HCT116 (cell line): ENCODE measurements around the gene SSR1. TPM values are rescaled to one million over a fixed set of nuclear protein-coding genes. Genes with fewer than 3 reads are reported as not detected.

Experiments
- ATAC-seq: fragments of 200-7000 bp; cut with Tn5 transposase; 2 replicates; pipeline ENCODE4 v1.9.1; 2020; ENCODE audit warnings: mild to moderate bottlenecking, moderate library complexity
- BruUV-seq: library from RNA; stranded (reverse); fragments of 400-500 nt; replicated peaks from 2 replicates; lab custom pipeline; 2021; lab: Mats Ljungman, UMichigan
- CTCF ChIA-PET: fragments of 300-600 bp; sonication (Branson Sonifier 250); formaldehyde crosslinking; loops from one replicate; lab custom pipeline; 2021; ENCODE audit warnings: antibody characterized with exemption; lab: Charles Lee
- POLR2A ChIA-PET: fragments of 300-600, 350-600 bp; sonication (Branson Sonifier 250); formaldehyde crosslinking; loops from one replicate; lab custom pipeline; 2021; ENCODE audit warnings: antibody characterized with exemption; lab: Charles Lee
- RAD21 ChIA-PET, 2 experiments: fragments of 300-600 bp; sonication (Branson Sonifier 250); formaldehyde crosslinking; loops; one replicate each; lab custom pipeline; 2023; ENCODE audit warnings: low total read pairs in 2 of 2; ENCODE audit not compliant: uncharacterized antibody in 2 of 2, unreplicated experiment in 2 of 2, low non-redundant PET in 1 of 2; lab: Charles Lee
- DNase-seq: peaks from one replicate; pipeline ENCODE4 v3.0.0-alpha.2; 2010; ENCODE audit warnings: low read depth, low spot score
- H2AFZ ChIP-seq: fragments of 200-600 bp; shearing (Covaris generic), sonication (generic); 2 replicates; pipeline ENCODE4 v1.6.1; 2017; ENCODE audit warnings: low read depth, mixed run types, mixed read lengths, antibody characterized with exemption, low read length; ENCODE audit not compliant: poor library complexity, severe bottlenecking
- H3K27ac ChIP-seq: 2 replicates; pipeline ENCODE4 v1.5.1; 2012; ENCODE audit warnings: low read depth, low read length
- H3K27me3 ChIP-seq: fragments of 200-600 bp; sonication (generic); 2 replicates; pipeline ENCODE4 v1.6.1; 2016; ENCODE audit warnings: mixed run types, low read length, mixed read lengths; ENCODE audit not compliant: insufficient read depth
- H3K36me3 ChIP-seq, 2 experiments: fragments of 200-500 bp in 1 of 2; fragments of 200-600 bp in 1 of 2; sonication (Bioruptor generic) in 1 of 2; sonication (generic) in 1 of 2; 2 replicates each; pipeline versions ENCODE4 v1.5.1 to v1.6.1; 2014 to 2016; ENCODE audit warnings: low read length in 2 of 2, inconsistent platforms in 1 of 2, mixed read lengths in 1 of 2, mixed run types in 1 of 2; ENCODE audit not compliant: insufficient read depth in 2 of 2, control insufficient read depth in 1 of 2
- H3K4me1 ChIP-seq, 2 experiments: fragments of 200-600 bp in 1 of 2; sonication (generic) in 1 of 2; 2 replicates each; pipeline versions ENCODE4 v1.5.1 to v1.6.1; 2012 to 2017; ENCODE audit warnings: low read length in 2 of 2, inconsistent platforms in 1 of 2, mild to moderate bottlenecking in 1 of 2, mixed read lengths in 1 of 2, mixed run types in 1 of 2, moderate library complexity in 1 of 2; ENCODE audit not compliant: insufficient read depth in 2 of 2, control insufficient read depth in 1 of 2
- H3K4me2 ChIP-seq: fragments of 200-600 bp; sonication (generic); 2 replicates; pipeline ENCODE4 v1.6.1; 2017; ENCODE audit warnings: mixed run types, low read length, mixed read lengths
- H3K4me3 ChIP-seq, 2 experiments: fragments of 200-600 bp in 1 of 2; sonication (generic) in 1 of 2; replicated peaks in 1 of 2; 2 replicates each; pipeline ENCODE4 v1.5.1; 2011 to 2016; ENCODE audit warnings: low read length in 2 of 2, control low read depth in 1 of 2, low read depth in 1 of 2, mild to moderate bottlenecking in 1 of 2, mixed read lengths in 1 of 2, mixed run types in 1 of 2
- H3K79me2 ChIP-seq: fragments of 200-600 bp; sonication (generic); 2 replicates; pipeline ENCODE4 v1.6.1; 2017; ENCODE audit warnings: mild to moderate bottlenecking, mixed run types, low read length, moderate library complexity, mixed read lengths; ENCODE audit not compliant: insufficient read depth
- H3K9ac ChIP-seq: fragments of 200-600 bp; sonication (generic); 2 replicates; pipeline ENCODE4 v1.6.1; 2016; ENCODE audit warnings: low read length, mixed read lengths
- H3K9me2 ChIP-seq: fragments of 200-600 bp; sonication (generic), shearing (Covaris generic); 2 replicates; pipeline ENCODE4 v1.6.1; 2017; ENCODE audit warnings: mixed run types, mild to moderate bottlenecking, moderate library complexity; ENCODE audit not compliant: insufficient read depth
- H3K9me3 ChIP-seq, 2 experiments: fragments of 200-500 bp in 1 of 2; fragments of 200-600 bp in 1 of 2; sonication (Bioruptor generic) in 1 of 2; sonication (generic) in 1 of 2; 2 replicates each; pipeline ENCODE4 v1.6.1; 2014 to 2017; ENCODE audit warnings: low read length in 2 of 2, mixed read lengths in 2 of 2, inconsistent platforms in 1 of 2, low read depth in 1 of 2, mild to moderate bottlenecking in 1 of 2, mixed run types in 1 of 2, moderate library complexity in 1 of 2; ENCODE audit not compliant: control insufficient read depth in 1 of 2, insufficient read depth in 1 of 2
- H4K20me1 ChIP-seq: fragments of 200-600 bp; sonication (generic), shearing (Covaris generic); 2 replicates; pipeline ENCODE4 v1.6.1; 2017; ENCODE audit warnings: mixed run types, mild to moderate bottlenecking, moderate library complexity; ENCODE audit not compliant: insufficient read depth
- ATF3 ChIP-seq: IDR thresholded peaks from 2 replicates; pipeline ENCODE4 v1.6.1; 2012
- CBX3 ChIP-seq: IDR thresholded peaks from 2 replicates; pipeline ENCODE4 v1.6.1; 2012; ENCODE audit warnings: low read depth
- CEBPB ChIP-seq: IDR thresholded peaks from 2 replicates; pipeline ENCODE4 v1.6.1; 2012; ENCODE audit warnings: low read depth
- EZH2 ChIP-seq: fragments of 200-600 bp; sonication (generic); IDR thresholded peaks from 2 replicates; pipeline ENCODE4 v1.6.1; 2017; ENCODE audit warnings: antibody characterized with exemption, mixed run types
- EZH2phosphoT487 ChIP-seq: fragments of 200-600 bp; IDR thresholded peaks from 2 replicates; pipeline ENCODE4 v1.6.1; 2018; ENCODE audit warnings: antibody characterized with exemption, borderline replicate concordance
- JUND ChIP-seq: IDR thresholded peaks from 2 replicates; pipeline ENCODE4 v1.6.1; 2012
- POLR2AphosphoS5 ChIP-seq: IDR thresholded peaks from 2 replicates; pipeline ENCODE4 v1.6.1; 2011; ENCODE audit warnings: mild to moderate bottlenecking, low read depth, low read length, moderate library complexity
- RAD21 ChIP-seq: IDR thresholded peaks from 2 replicates; pipeline ENCODE4 v1.6.1; 2012; ENCODE audit warnings: low read depth, mild to moderate bottlenecking
- REST ChIP-seq: IDR thresholded peaks from 2 replicates; pipeline ENCODE4 v1.6.1; 2012; ENCODE audit warnings: low read depth
- TCF7L2 ChIP-seq: IDR thresholded peaks from 2 replicates; pipeline ENCODE4 v1.7.0; 2011; ENCODE audit warnings: borderline replicate concordance, inconsistent platforms; ENCODE audit not compliant: insufficient read depth, insufficient read length; ENCODE audit errors: extremely low read depth
- ZFX ChIP-seq: fragments of 450-650 bp; IDR thresholded peaks from 2 replicates; pipeline ENCODE4 v1.6.1; 2017
- ZNF274 ChIP-seq: fragments of 200-500 bp; sonication (Bioruptor generic); IDR thresholded peaks from 2 replicates; pipeline ENCODE4 v1.6.1; 2014; ENCODE audit warnings: mild to moderate bottlenecking, low read depth, low read length, inconsistent platforms
- intact Hi-C: fragments of 100-400 bp; cut with micrococcal nuclease; formaldehyde crosslinking; loops from 2 replicates; pipeline ENCODE4 v1.10.0; 2022
- total RNA-seq: library from RNA; stranded (reverse); gene quantifications from one replicate; pipeline ENCODE4 v1.2.1, GENCODE V29; 2021; ENCODE audit not compliant: unreplicated experiment
- TF ChIP-seq, protein P1 (sequence below): IDR thresholded peaks from 2 replicates; pipeline ENCODE4 v1.6.1; 2011; ENCODE audit warnings: mild to moderate bottlenecking, low read length, moderate library complexity; ENCODE audit not compliant: insufficient replicate concordance; ENCODE audit errors: extremely low read depth

The SSR1 gene
- total RNA-seq, 1 experiment from 2014 or later = 127 TPM

DNA sequence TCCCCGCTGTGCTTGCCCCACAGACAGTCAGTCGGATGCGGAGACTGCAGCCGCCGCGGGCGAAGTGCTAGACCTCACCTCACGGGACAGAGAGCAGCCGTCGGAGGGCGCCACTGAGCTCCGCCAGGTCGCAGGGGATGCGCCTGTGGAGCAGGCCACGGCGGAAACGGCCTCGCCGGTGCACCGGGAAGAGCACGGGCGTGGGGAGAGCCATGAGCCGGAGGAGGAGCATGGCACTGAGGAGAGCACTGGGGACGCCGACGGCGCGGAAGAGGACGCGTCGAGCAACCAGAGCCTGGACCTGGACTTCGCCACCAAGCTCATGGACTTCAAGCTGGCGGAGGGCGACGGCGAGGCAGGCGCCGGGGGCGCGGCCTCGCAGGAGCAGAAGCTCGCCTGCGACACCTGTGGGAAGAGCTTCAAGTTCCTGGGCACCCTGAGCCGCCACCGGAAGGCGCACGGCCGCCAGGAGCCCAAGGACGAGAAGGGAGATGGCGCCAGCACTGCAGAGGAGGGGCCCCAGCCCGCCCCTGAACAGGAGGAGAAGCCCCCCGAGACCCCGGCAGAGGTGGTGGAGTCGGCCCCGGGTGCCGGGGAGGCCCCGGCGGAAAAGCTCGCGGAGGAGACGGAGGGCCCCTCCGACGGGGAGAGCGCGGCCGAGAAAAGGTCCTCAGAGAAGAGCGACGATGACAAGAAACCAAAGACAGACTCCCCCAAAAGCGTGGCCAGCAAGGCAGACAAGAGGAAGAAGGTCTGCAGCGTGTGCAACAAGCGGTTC, 66.4 kb downstream of the SSR1 start (continued):
- TF ChIP-seq ATF3 = no peak
- TF ChIP-seq EZH2phosphoT487 = no peak
- TF ChIP-seq ZFX = no peak
- TF ChIP-seq POLR2AphosphoS5 = no peak
- no peak for TF ChIP-seq ZNF274
- TF ChIP-seq EZH2 = no peak
- TF ChIP-seq RAD21 = no peak
- no peak for TF ChIP-seq TCF7L2
- TF ChIP-seq CBX3 = no peak

GRCh38 chr6:7245668-7246393, 67.2 kb downstream of the SSR1 start:
- peaks cover 0 to 15% of the 10 kb centered on the region in 2 experiments; a peak in 3 of 4 replicates for H3K36me3 ChIP-seq
- intact Hi-C loops = no loop called here

More at GRCh38 chr6:7245668-7246393, 67.2 kb downstream of the SSR1 start:
- ChIA-PET RAD21 (no interaction called here), CTCF (no interaction called here), POLR2A (no interaction called here)
- ATAC-seq (no peak), DNase-seq (no peak)
- no peaks in the 10 kb centered on the region for H3K27me3 ChIP-seq
- no peak overlapping the region for H3K27ac ChIP-seq
- no peaks in the 10 kb centered on the region for H4K20me1 ChIP-seq
- no peak overlapping the region for H3K4me2 ChIP-seq
- H3K9me3 ChIP-seq = no peaks in the 10 kb centered on the region
- H3K4me3 ChIP-seq = no peak overlapping the region
- no peaks in the 10 kb centered on the region for H3K9me2 ChIP-seq
- H3K9ac ChIP-seq = no peak overlapping the region
- no TSS peak for BruUV-seq
- peaks cover 7% of the 10 kb centered on the region; the same call in 1 of the 2 replicates for H3K79me2 ChIP-seq
- H3K4me1 ChIP-seq = peaks cover 23 to 26% of the 10 kb centered on the region in 2 experiments
- TF ChIP-seq JUND (no peak), CEBPB (no peak), POLR2AphosphoS5 (no peak), RAD21 (no peak), REST (no peak), ATF3 (no peak), ZFX (no peak)
- TF ChIP-seq, protein P1, sequence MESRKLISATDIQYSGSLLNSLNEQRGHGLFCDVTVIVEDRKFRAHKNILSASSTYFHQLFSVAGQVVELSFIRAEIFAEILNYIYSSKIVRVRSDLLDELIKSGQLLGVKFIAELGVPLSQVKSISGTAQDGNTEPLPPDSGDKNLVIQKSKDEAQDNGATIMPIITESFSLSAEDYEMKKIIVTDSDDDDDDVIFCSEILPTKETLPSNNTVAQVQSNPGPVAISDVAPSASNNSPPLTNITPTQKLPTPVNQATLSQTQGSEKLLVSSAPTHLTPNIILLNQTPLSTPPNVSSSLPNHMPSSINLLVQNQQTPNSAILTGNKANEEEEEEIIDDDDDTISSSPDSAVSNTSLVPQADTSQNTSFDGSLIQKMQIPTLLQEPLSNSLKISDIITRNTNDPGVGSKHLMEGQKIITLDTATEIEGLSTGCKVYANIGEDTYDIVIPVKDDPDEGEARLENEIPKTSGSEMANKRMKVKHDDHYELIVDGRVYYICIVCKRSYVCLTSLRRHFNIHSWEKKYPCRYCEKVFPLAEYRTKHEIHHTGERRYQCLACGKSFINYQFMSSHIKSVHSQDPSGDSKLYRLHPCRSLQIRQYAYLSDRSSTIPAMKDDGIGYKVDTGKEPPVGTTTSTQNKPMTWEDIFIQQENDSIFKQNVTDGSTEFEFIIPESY = no peak
- H2AFZ ChIP-seq = no peak overlapping the region
